Panc1 (cell line): ENCODE data around the gene PHKB. TPM values are rescaled to one million over a fixed set of nuclear protein-coding genes. Genes with fewer than 3 reads are reported as not detected.

Experiments used
- ATAC-seq: fragments of 200-7000 bp; cut with Tn5 transposase; 2 replicates; pipeline ENCODE4 v1.9.1; 2020; ENCODE audit warnings: mild to moderate bottlenecking, moderate library complexity
- BruUV-seq: library from RNA; stranded (reverse); fragments of 400-500 nt; replicated peaks from 2 replicates; lab custom pipeline; 2021; lab: Mats Ljungman, UMichigan
- CTCF ChIA-PET: fragments of 300-600 bp; sonication (Branson Sonifier 250); formaldehyde crosslinking; loops from one replicate; lab custom pipeline; 2022; ENCODE audit warnings: antibody characterized with exemption; lab: Charles Lee
- POLR2A ChIA-PET: fragments of 300-600 bp; sonication (Branson Sonifier 250); formaldehyde crosslinking; loops from one replicate; lab custom pipeline; 2022; ENCODE audit warnings: antibody characterized with exemption; lab: Charles Lee
- DNase-seq: peaks from one replicate; pipeline ENCODE4 v3.0.0-alpha.2; 2010; ENCODE audit warnings: low read depth, low spot score
- H3K27ac ChIP-seq: 2 replicates; pipeline ENCODE4 v1.5.1; 2011; ENCODE audit warnings: mild to moderate bottlenecking, low read length, inconsistent platforms
- H3K27me3 ChIP-seq: fragments of 200-500 bp; sonication (Bioruptor generic); 2 replicates; pipeline ENCODE4 v1.6.0; 2014; ENCODE audit warnings: low read length, inconsistent platforms; ENCODE audit not compliant: control insufficient read depth, insufficient read depth
- H3K36me3 ChIP-seq: fragments of 200-500 bp; sonication (Bioruptor generic); 2 replicates; pipeline ENCODE4 v1.5.1; 2014; ENCODE audit warnings: inconsistent platforms, mild to moderate bottlenecking, low read length, moderate library complexity; ENCODE audit not compliant: control insufficient read depth, insufficient read depth
- H3K4me1 ChIP-seq: 2 replicates; pipeline ENCODE4 v1.5.1; 2011; ENCODE audit warnings: inconsistent platforms, mild to moderate bottlenecking, low read length, moderate library complexity; ENCODE audit not compliant: control insufficient read depth, insufficient read depth
- H3K4me3 ChIP-seq, 2 experiments: 2 replicates each; pipeline ENCODE4 v1.5.1; 2011 to 2012; ENCODE audit warnings: low read depth in 2 of 2, low read length in 2 of 2, mild to moderate bottlenecking in 2 of 2, inconsistent platforms in 1 of 2, moderate library complexity in 1 of 2
- H3K9me3 ChIP-seq: fragments of 200-500 bp; sonication (Bioruptor generic); 2 replicates; pipeline ENCODE4 v1.5.1; 2014; ENCODE audit warnings: low read depth, mild to moderate bottlenecking, inconsistent platforms, low read length, moderate library complexity; ENCODE audit not compliant: control insufficient read depth, insufficient read depth
- POLR2AphosphoS5 ChIP-seq: IDR thresholded peaks from 2 replicates; pipeline ENCODE4 v1.6.1; 2012; ENCODE audit warnings: mild to moderate bottlenecking, low read depth, low read length, moderate library complexity
- REST ChIP-seq, 2 experiments: IDR thresholded peaks; 2 replicates each; pipeline ENCODE4 v1.6.1; 2011 to 2012; ENCODE audit warnings: low read depth in 2 of 2, control low read depth in 1 of 2, low read length in 1 of 2, mild to moderate bottlenecking in 1 of 2, moderate library complexity in 1 of 2; ENCODE audit not compliant: insufficient read depth in 1 of 2
- SIN3A ChIP-seq: IDR thresholded peaks from 2 replicates; pipeline ENCODE4 v1.6.1; 2012; ENCODE audit warnings: low read depth, mild to moderate bottlenecking, low read length, moderate library complexity, borderline replicate concordance; ENCODE audit not compliant: insufficient read depth
- TCF7L2 ChIP-seq: IDR thresholded peaks from 2 replicates; pipeline ENCODE4 v1.6.1; 2011; ENCODE audit warnings: mild to moderate bottlenecking, low read depth, low read length, inconsistent platforms
- in situ Hi-C: cut with HindIII; loops from 2 replicates; pipeline ENCODE4 v1.10.0; 2016; ENCODE audit warnings: low sequenced_read_pairs, low pct_unique_long_range_greater_than_20kb
- intact Hi-C: fragments of 100-400 bp; cut with micrococcal nuclease; formaldehyde crosslinking; loops from one replicate; pipeline ENCODE4 v1.10.0; 2022; ENCODE audit not compliant: unreplicated experiment
- total RNA-seq: library from RNA; stranded (reverse); gene quantifications from one replicate; pipeline ENCODE4 v1.2.1, GENCODE V29; 2021; ENCODE audit not compliant: unreplicated experiment
- TF ChIP-seq, protein P1 (sequence below): fragments of 450-650 bp; IDR thresholded peaks from 2 replicates; pipeline ENCODE4 v1.5.1; 2017; ENCODE audit warnings: mild to moderate bottlenecking

Gene PHKB
- total RNA-seq, 1 experiment from 2014 or later = 29.5 TPM

- TF ChIP-seq REST (IDR thresholded peaks at IDR 0.05; ENCODE audit: insufficient read depth in 1 of 2, low read depth in 2 of 2, low read length in 1 of 2) (no peak), SIN3A (no peak), TCF7L2 (no peak), POLR2AphosphoS5 (no peak)
- TF ChIP-seq, protein P1, sequence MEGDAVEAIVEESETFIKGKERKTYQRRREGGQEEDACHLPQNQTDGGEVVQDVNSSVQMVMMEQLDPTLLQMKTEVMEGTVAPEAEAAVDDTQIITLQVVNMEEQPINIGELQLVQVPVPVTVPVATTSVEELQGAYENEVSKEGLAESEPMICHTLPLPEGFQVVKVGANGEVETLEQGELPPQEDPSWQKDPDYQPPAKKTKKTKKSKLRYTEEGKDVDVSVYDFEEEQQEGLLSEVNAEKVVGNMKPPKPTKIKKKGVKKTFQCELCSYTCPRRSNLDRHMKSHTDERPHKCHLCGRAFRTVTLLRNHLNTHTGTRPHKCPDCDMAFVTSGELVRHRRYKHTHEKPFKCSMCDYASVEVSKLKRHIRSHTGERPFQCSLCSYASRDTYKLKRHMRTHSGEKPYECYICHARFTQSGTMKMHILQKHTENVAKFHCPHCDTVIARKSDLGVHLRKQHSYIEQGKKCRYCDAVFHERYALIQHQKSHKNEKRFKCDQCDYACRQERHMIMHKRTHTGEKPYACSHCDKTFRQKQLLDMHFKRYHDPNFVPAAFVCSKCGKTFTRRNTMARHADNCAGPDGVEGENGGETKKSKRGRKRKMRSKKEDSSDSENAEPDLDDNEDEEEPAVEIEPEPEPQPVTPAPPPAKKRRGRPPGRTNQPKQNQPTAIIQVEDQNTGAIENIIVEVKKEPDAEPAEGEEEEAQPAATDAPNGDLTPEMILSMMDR = no peak
- intact Hi-C loops (no loop called here), in situ Hi-C loops (no loop called here)
- BruUV-seq = no TSS peak
- H3K27ac ChIP-seq = no peak overlapping the region
- no peaks in the 10 kb centered on the region for H3K9me3 ChIP-seq
- DNase-seq = no peak
- no peaks in the 10 kb centered on the region for H3K27me3 ChIP-seq
- no peak for ATAC-seq
- CTCF ChIA-PET = no interaction called here
- POLR2A ChIA-PET = interaction anchor here (0.6 kb wide), 1 partner anchor 643 kb away, joined by 3 read pairs; no protein-coding TSS in a partner anchor
- H3K4me1 ChIP-seq = no peaks in the 10 kb centered on the region
- no peak overlapping the region for H3K4me3 ChIP-seq
- no peaks in the 10 kb centered on the region; the same call in 1 of the 2 replicates for H3K36me3 ChIP-seq
These were observed 36.3 kb upstream of the PHKB start for GRCh38 chr16:47424846-47425245.

DNA sequence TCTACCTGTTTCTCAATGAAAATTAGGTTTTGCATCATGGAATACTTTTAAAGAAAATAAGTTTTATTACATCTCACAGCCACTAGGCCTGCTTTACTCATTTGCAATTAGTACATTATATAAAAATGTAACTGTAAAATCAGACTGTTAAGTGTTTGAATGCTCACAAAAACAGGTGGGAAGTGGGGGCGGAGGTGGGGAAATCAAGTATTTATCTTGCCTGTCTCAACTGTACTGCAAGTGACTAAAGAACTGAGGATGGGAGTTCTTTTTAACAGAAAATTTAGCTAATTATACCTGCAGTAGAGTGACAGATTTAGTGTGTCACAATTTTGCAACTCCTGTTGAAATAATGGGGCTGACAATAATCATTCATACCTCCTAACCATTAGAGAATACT lies 34.3 kb upstream of the PHKB start:
- in situ Hi-C loops = no loop called here
- H3K9me3 ChIP-seq = no peaks in the 10 kb centered on the region
- H3K4me1 ChIP-seq = no peaks in the 10 kb centered on the region; the same call in 1 of the 2 replicates
- ATAC-seq (no peak), DNase-seq (no peak)
- H3K36me3 ChIP-seq = no peaks in the 10 kb centered on the region; the same call in 1 of the 2 replicates
- no peak overlapping the region for H3K4me3 ChIP-seq
- ChIA-PET POLR2A (no interaction called here), CTCF (no interaction called here)
- intact Hi-C loops = no loop called here
- no TSS peak for BruUV-seq
- no peak overlapping the region for H3K27ac ChIP-seq
- H3K27me3 ChIP-seq = no peaks in the 10 kb centered on the region
- TF ChIP-seq, protein P1 = no peak
- TF ChIP-seq POLR2AphosphoS5 (no peak), REST (IDR thresholded peaks at IDR 0.05; ENCODE audit: insufficient read depth in 1 of 2, low read depth in 2 of 2, low read length in 1 of 2) (no peak), TCF7L2 (no peak), SIN3A (no peak)
